GM12801 (cell line): ENCODE measurements around the gene CAP1.

ENCODE experiments used
- CTCF ChIP-seq: IDR thresholded peaks from one replicate; pipeline ENCODE4 v1.5.1; 2011; ENCODE audit warnings: control low read depth; ENCODE audit not compliant: insufficient read length; ENCODE audit errors: extremely low read depth

CAP1 gene

DNA sequence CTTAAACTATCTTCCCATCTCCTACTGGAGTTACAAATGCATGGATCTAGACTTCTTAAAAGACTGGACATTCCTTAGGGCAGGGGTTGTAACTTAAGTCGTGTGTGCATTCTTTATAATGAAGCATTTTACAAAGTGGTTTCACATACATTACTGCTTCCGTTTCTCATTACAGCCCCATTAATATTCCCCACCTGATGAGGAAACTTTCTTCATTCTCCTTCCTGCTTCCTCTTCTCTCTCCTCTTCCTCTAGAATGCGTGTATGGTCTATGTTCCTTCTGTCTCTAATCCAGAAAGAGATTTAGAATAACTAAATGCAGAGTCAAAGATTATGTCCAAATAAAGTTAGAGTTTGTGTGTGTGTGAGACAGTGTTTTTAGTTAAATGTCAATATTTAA, 1.8 kb upstream of the CAP1 start:
- no peak for TF ChIP-seq CTCF

- no peak for TF ChIP-seq CTCF
These were observed 1.2 kb upstream of the CAP1 start for GRCh38 chr1:40039245-40039756.

- TF ChIP-seq CTCF, result no peak
These were observed 595 bp upstream of the CAP1 start for GRCh38 chr1:40039757-40040510.

DNA sequence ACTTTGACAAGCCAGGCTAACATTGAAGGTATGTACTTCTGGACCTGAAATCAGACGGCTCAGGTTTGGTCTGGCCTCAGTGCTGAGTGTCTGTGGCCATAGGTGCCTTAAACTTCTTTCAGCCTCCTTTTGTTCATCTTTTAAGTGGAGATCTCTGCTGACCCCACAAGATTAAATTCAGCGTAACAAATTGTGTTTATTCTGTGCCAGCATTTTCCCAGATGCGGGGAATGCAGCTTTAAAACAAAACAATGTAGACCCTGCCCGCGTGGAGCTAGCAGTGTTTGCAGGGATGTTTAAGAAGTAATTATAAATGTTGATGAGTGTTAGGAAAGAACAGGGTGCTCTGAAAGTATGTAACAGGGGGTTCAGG, 923 bp downstream of the CAP1 start:
- TF ChIP-seq CTCF, result no peak

DNA sequence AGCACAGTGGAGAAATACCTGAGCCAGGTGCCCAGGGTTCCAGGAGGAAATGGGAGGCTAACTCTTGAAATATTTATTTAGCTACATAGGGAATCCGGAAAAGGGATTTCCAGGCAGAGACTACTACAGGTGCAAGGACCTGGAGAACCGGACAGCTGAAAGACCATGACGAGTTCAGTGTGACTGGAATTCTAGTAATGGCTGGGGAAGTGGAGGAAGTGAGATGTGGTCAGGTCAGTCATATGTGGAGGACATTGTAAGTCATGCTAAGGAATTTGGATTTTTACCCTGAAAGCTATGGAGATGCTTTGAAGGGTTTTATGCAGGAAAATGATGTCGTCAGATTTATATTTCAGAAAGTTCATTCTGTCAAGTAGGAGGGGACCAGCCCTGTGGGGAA, 1.8 kb downstream of the CAP1 start:
- no peak for TF ChIP-seq CTCF

DNA sequence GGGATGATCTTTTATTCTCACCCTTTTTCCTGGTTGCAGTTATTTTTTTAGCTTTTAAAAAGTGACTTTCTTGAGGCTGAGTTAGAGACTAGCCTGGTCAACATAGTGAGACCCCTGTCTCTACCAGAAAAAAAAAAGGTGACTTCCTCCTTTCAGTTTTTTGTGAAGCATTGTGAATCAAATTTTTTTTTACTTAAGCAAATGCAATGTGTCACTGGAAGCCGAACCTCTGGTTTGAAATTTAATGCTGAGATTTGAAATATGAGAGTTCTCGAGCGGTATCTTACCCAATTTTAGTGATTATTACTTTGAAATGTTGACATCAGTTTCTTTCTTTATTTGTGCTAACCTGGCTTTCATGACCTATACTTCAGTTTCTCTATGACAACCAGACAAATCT, 3.6 kb downstream of the CAP1 start:
- no peak for TF ChIP-seq CTCF

GRCh38 chr1:40045182-40045581, 4.7 kb downstream of the CAP1 start:
- no peak for TF ChIP-seq CTCF

GRCh38 chr1:40045766-40046165, 5.2 kb downstream of the CAP1 start:
- TF ChIP-seq CTCF, result no peak
